ENCODE results near the gene C1orf210. TPM values are rescaled to one million over a fixed set of nuclear protein-coding genes. Genes with fewer than 3 reads are reported as not detected.

C1orf210 gene
- total RNA-seq, 1 experiment from 2014 or later, result 5.9 TPM

DNA sequence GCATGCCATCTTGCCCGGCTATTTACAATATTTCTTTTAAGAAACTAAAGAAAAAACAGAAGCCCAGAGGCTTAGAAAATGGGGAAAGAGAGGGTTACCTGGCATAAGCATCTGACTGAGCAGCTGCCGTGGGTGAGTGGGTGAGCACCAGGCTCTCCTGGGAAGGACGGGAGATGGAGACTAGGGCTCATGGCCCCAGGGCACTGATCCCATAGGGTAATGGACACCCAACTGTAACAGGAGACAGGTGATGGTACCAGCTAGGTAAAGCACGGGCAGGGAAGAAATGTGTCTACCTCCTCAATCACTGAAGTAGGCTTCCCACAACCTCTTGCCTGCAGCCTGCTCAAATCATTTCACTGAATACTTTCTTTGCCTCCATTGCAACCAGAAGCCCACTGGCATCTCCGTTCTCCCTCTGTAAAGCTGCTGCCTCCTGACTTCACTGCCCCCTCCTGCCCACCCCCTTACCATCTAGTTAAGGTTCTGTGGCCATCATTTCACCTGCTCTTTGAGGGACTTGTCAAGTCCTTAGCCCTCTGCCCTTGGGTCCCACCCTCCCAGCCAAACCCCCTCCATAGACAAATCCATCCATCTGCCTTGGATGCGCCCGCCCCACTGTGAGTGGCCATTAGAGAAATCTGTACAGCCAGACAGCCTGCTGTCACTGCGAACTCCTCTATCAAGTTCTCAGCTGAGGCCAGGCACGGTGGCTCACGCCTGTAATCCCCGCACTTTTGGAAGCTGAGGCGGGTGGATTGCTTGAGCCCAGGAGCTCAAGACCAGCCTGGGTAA lies 9.4 kb downstream of the C1orf210 start:
- peaks cover 5% of the 10 kb centered on the region for H3K23me2 ChIP-seq (ENCODE audit: insufficient read length, low read depth, low read length, poor library complexity, severe bottlenecking)
- H2BK15ac ChIP-seq (ENCODE audit: low read depth, low read length), result no peak overlapping the region
- H2BK12ac ChIP-seq (ENCODE audit: insufficient read length, low read depth, low read length), result no peak overlapping the region
- H3T11ph ChIP-seq (ENCODE audit: low read length), result no peak overlapping the region
- no peaks in the 10 kb centered on the region for H3K79me2 ChIP-seq (ENCODE audit: insufficient read depth, low read length)
- peaks cover 9 to 12% of the 10 kb centered on the region in 2 experiments for H3K4me1 Mint-ChIP-seq
- no peak overlapping the region for H2AFZ ChIP-seq (ENCODE audit: low read length)
- no peak overlapping the region for H3K56ac ChIP-seq (ENCODE audit: insufficient read length, low read depth, low read length)
- H3K4me3 Mint-ChIP-seq, result no peak overlapping the region
- no peak overlapping the region for H2BK5ac ChIP-seq (ENCODE audit: insufficient read length, low read length)
- no peak overlapping the region for H2AK5ac ChIP-seq (ENCODE audit: insufficient read length, low read length)
- no peak overlapping the region for H4K91ac ChIP-seq (ENCODE audit: insufficient read length, low read depth, low read length)
- peak overlapping the region in 1 of 3 experiments; percentile 45; a peak in 1 of 7 replicates for H3K27ac Mint-ChIP-seq
- H2BK20ac ChIP-seq (ENCODE audit: low read depth, low read length, poor library complexity, severe bottlenecking), result no peak overlapping the region
- no peaks in the 10 kb centered on the region for H3K9me3 Mint-ChIP-seq
- H3K9me3 ChIP-seq (ENCODE audit: control insufficient read depth, low read depth, low read length), result no peaks in the 10 kb centered on the region
- peaks cover 5% of the 10 kb centered on the region; the same call in 1 of the 2 replicates for H3K4me1 ChIP-seq (ENCODE audit: insufficient read depth, low read length)
- H4K20me1 ChIP-seq (ENCODE audit: control insufficient read depth, insufficient read depth, insufficient read length), result peaks cover 3% of the 10 kb centered on the region
- H3K27me3 ChIP-seq (ENCODE audit: insufficient read depth, low read length), result no peaks in the 10 kb centered on the region
- H2BK120ac ChIP-seq (ENCODE audit: low read depth, low read length, poor library complexity, severe bottlenecking), result no peak overlapping the region
- H3K4ac ChIP-seq (ENCODE audit: low read depth, low read length), result no peak overlapping the region
- no peak overlapping the region for H3K18ac ChIP-seq (ENCODE audit: insufficient read length, low read depth, low read length)
- no peak overlapping the region for H3K9ac ChIP-seq (ENCODE audit: extremely low read depth, insufficient read length, low read length)
- no CpG with 5 or more reads among the region's 12 CpGs for WGBS (ENCODE audit: extremely low coverage, insufficient read length, low lambda C conversion rate)
- peak; percentile 21 for DNase-seq
- H4K5ac ChIP-seq (ENCODE audit: insufficient read length, low read depth, low read length), result no peak overlapping the region
- H3K4me2 ChIP-seq (ENCODE audit: insufficient read depth, insufficient read length, low read length), result no peak overlapping the region
- H3K27ac ChIP-seq (ENCODE audit: insufficient read length, low read depth, low read length), result no peak overlapping the region
- H3K79me1 ChIP-seq (ENCODE audit: insufficient read depth, low read depth, low read length, poor library complexity, severe bottlenecking), result no peaks in the 10 kb centered on the region
- H3K36me3 Mint-ChIP-seq (ENCODE audit: insufficient read depth in 1 of 3, low read depth in 3 of 3), result peaks cover 4 to 33% (median 14%) of the 10 kb centered on the region in 3 experiments; a peak in 6 of 7 replicates
- TF ChIP-seq, protein P1, sequence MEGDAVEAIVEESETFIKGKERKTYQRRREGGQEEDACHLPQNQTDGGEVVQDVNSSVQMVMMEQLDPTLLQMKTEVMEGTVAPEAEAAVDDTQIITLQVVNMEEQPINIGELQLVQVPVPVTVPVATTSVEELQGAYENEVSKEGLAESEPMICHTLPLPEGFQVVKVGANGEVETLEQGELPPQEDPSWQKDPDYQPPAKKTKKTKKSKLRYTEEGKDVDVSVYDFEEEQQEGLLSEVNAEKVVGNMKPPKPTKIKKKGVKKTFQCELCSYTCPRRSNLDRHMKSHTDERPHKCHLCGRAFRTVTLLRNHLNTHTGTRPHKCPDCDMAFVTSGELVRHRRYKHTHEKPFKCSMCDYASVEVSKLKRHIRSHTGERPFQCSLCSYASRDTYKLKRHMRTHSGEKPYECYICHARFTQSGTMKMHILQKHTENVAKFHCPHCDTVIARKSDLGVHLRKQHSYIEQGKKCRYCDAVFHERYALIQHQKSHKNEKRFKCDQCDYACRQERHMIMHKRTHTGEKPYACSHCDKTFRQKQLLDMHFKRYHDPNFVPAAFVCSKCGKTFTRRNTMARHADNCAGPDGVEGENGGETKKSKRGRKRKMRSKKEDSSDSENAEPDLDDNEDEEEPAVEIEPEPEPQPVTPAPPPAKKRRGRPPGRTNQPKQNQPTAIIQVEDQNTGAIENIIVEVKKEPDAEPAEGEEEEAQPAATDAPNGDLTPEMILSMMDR (conservative IDR thresholded peaks at IDR 0.05), result no peak
- no peak overlapping the region for H3K14ac ChIP-seq (ENCODE audit: insufficient read depth, low read length)
- H4K8ac ChIP-seq (replicated peaks; ENCODE audit: insufficient read length, low read depth, low read length), result no peak overlapping the region
- H3K23ac ChIP-seq (ENCODE audit: insufficient read length, low read depth, low read length), result no peak overlapping the region
- peaks cover 3% of the 10 kb centered on the region for H3K27me3 Mint-ChIP-seq (ENCODE audit: low read depth)

Data from H9 (cell line).